ENCODE data around the gene TAS2R13. TPM values are rescaled to one million over a fixed set of nuclear protein-coding genes. Genes with fewer than 3 reads are reported as not detected.

TAS2R13 gene
- total RNA-seq, 1 donor from 2014 or later: 1.4 TPM

- no peak overlapping the region for H3K27ac ChIP-seq
- peaks cover 0 to 44% of the 10 kb centered on the region in 2 donors for H3K9me3 ChIP-seq
- intact Hi-C loops (cut with DNase I): no loop called here
- H3K27me3 ChIP-seq: no peaks in the 10 kb centered on the region
- H3K36me3 ChIP-seq: peaks cover 0 to 3% of the 10 kb centered on the region in 2 donors
- no peak overlapping the region for H3K4me3 ChIP-seq
- no peaks in the 10 kb centered on the region for H3K4me1 ChIP-seq
- DNase-seq (ENCODE audit: low spot score in 2 of 2): no peak
- no peak for TF ChIP-seq CTCF (IDR thresholded peaks at IDR 0.05)
These were observed 8.4 kb downstream of the TAS2R13 start for GRCh38 chr12:10900972-10901371.

GRCh38 chr12:10900530-10900929 lies 8.8 kb downstream of the TAS2R13 start:
- no peak for DNase-seq (ENCODE audit: low spot score in 2 of 2)
- no peak for TF ChIP-seq CTCF (IDR thresholded peaks at IDR 0.05)
- Histone ChIP-seq H3K36me3 (peaks cover 0 to 3% of the 10 kb centered on the region in 2 donors), H3K9me3 (peaks cover 0 to 42% of the 10 kb centered on the region in 2 donors), H3K4me1 (no peaks in the 10 kb centered on the region), H3K27ac (no peak overlapping the region), H3K27me3 (no peaks in the 10 kb centered on the region), H3K4me3 (no peak overlapping the region)
- intact Hi-C loops (cut with DNase I): no loop called here

GRCh38 chr12:10896854-10897253 lies 12.5 kb downstream of the TAS2R13 start:
- Histone ChIP-seq H3K9me3 (peaks cover 0 to 8% of the 10 kb centered on the region in 2 donors), H3K27me3 (no peaks in the 10 kb centered on the region), H3K27ac (no peak overlapping the region), H3K4me3 (no peak overlapping the region), H3K4me1 (no peaks in the 10 kb centered on the region), H3K36me3 (peaks cover 0 to 4% of the 10 kb centered on the region in 2 donors)
- no peak for DNase-seq (ENCODE audit: low spot score in 2 of 2)
- intact Hi-C loops (cut with DNase I): no loop called here
- TF ChIP-seq CTCF (IDR thresholded peaks at IDR 0.05): no peak

GRCh38 chr12:10891937-10892336 lies 17.4 kb downstream of the TAS2R13 start:
- H3K27me3 ChIP-seq: no peaks in the 10 kb centered on the region
- intact Hi-C loops (cut with DNase I): no loop called here
- H3K9me3 ChIP-seq: no peaks in the 10 kb centered on the region
- no peak overlapping the region for H3K4me3 ChIP-seq
- DNase-seq (ENCODE audit: low spot score in 2 of 2): no peak
- TF ChIP-seq CTCF (IDR thresholded peaks at IDR 0.05): no peak
- H3K27ac ChIP-seq: no peak overlapping the region
- peaks cover 0 to 4% of the 10 kb centered on the region in 2 donors for H3K36me3 ChIP-seq
- H3K4me1 ChIP-seq: no peaks in the 10 kb centered on the region

GRCh38 chr12:10889226-10889625 lies 20.1 kb downstream of the TAS2R13 start:
- no peak for TF ChIP-seq CTCF (IDR thresholded peaks at IDR 0.05)
- Histone ChIP-seq H3K9me3 (no peaks in the 10 kb centered on the region), H3K36me3 (peaks cover 0 to 4% of the 10 kb centered on the region in 2 donors), H3K27ac (no peak overlapping the region), H3K4me3 (no peak overlapping the region), H3K4me1 (no peaks in the 10 kb centered on the region), H3K27me3 (no peaks in the 10 kb centered on the region)
- no peak for DNase-seq (ENCODE audit: low spot score in 2 of 2)
- intact Hi-C loops (cut with DNase I): no loop called here
